ENCODE data around the gene HDDC2.

The HDDC2 gene

GRCh38 chr6:125231574-125232343 lies 70.0 kb downstream of the HDDC2 start:
- H3K27me3 ChIP-seq (ENCODE audit: low read depth, low read length): no peaks in the 10 kb centered on the region
- no peaks in the 10 kb centered on the region for H3K36me3 ChIP-seq (ENCODE audit: control insufficient read depth in 1 of 2, insufficient read depth in 2 of 2, low read length in 2 of 2)
- no peak overlapping the region for H3K4me3 ChIP-seq (ENCODE audit: low read depth in 1 of 2, low read length in 2 of 2)
- H3K27ac ChIP-seq (ENCODE audit: low read length): no peak overlapping the region
- H3K9me3 ChIP-seq (ENCODE audit: control insufficient read depth in 1 of 2, low read length in 2 of 2): no peaks in the 10 kb centered on the region
- H3K4me1 ChIP-seq (ENCODE audit: control insufficient read depth in 1 of 2, insufficient read depth in 2 of 2, low read length in 2 of 2): no peaks in the 10 kb centered on the region

- no peak overlapping the region for H3K4me3 ChIP-seq (ENCODE audit: low read depth in 1 of 2, low read length in 2 of 2)
- H3K27ac ChIP-seq (ENCODE audit: low read length): no peak overlapping the region
- no peaks in the 10 kb centered on the region for H3K9me3 ChIP-seq (ENCODE audit: control insufficient read depth in 1 of 2, low read length in 2 of 2)
- H3K27me3 ChIP-seq (ENCODE audit: low read depth, low read length): no peaks in the 10 kb centered on the region
- no peaks in the 10 kb centered on the region for H3K4me1 ChIP-seq (ENCODE audit: control insufficient read depth in 1 of 2, insufficient read depth in 2 of 2, low read length in 2 of 2)
- no peaks in the 10 kb centered on the region for H3K36me3 ChIP-seq (ENCODE audit: control insufficient read depth in 1 of 2, insufficient read depth in 2 of 2, low read length in 2 of 2)
Measured at GRCh38 chr6:125231133-125231532, 70.6 kb downstream of the HDDC2 start.

- no peak overlapping the region for H3K27ac ChIP-seq (ENCODE audit: low read length)
- no peak overlapping the region for H3K4me3 ChIP-seq (ENCODE audit: low read depth in 1 of 2, low read length in 2 of 2)
- no peaks in the 10 kb centered on the region for H3K27me3 ChIP-seq (ENCODE audit: low read depth, low read length)
- H3K36me3 ChIP-seq (ENCODE audit: control insufficient read depth in 1 of 2, insufficient read depth in 2 of 2, low read length in 2 of 2): no peaks in the 10 kb centered on the region
- no peaks in the 10 kb centered on the region for H3K9me3 ChIP-seq (ENCODE audit: control insufficient read depth in 1 of 2, low read length in 2 of 2)
- no peaks in the 10 kb centered on the region for H3K4me1 ChIP-seq (ENCODE audit: control insufficient read depth in 1 of 2, insufficient read depth in 2 of 2, low read length in 2 of 2)
Measured at GRCh38 chr6:125230674-125231073, 71.1 kb downstream of the HDDC2 start.

GRCh38 chr6:125228981-125229479 lies 72.7 kb downstream of the HDDC2 start:
- Histone ChIP-seq H3K4me1 (ENCODE audit: control insufficient read depth in 1 of 2, insufficient read depth in 2 of 2, low read length in 2 of 2) (peaks cover 0 to 4% of the 10 kb centered on the region in 2 donors), H3K27me3 (ENCODE audit: low read depth, low read length) (no peaks in the 10 kb centered on the region), H3K36me3 (ENCODE audit: control insufficient read depth in 1 of 2, insufficient read depth in 2 of 2, low read length in 2 of 2) (no peaks in the 10 kb centered on the region), H3K4me3 (ENCODE audit: low read depth in 1 of 2, low read length in 2 of 2) (peak overlapping the region; percentile 27 to 41), H3K27ac (ENCODE audit: low read length) (no peak overlapping the region), H3K9me3 (ENCODE audit: control insufficient read depth in 1 of 2, low read length in 2 of 2) (no peaks in the 10 kb centered on the region)

- H3K27ac ChIP-seq (ENCODE audit: low read length): no peak overlapping the region
- H3K27me3 ChIP-seq (ENCODE audit: low read depth, low read length): no peaks in the 10 kb centered on the region
- H3K9me3 ChIP-seq (ENCODE audit: control insufficient read depth in 1 of 2, low read length in 2 of 2): no peaks in the 10 kb centered on the region
- H3K36me3 ChIP-seq (ENCODE audit: control insufficient read depth in 1 of 2, insufficient read depth in 2 of 2, low read length in 2 of 2): no peaks in the 10 kb centered on the region
- no peak overlapping the region for H3K4me3 ChIP-seq (ENCODE audit: low read depth in 1 of 2, low read length in 2 of 2)
- H3K4me1 ChIP-seq (ENCODE audit: control insufficient read depth in 1 of 2, insufficient read depth in 2 of 2, low read length in 2 of 2): peaks cover 0 to 4% of the 10 kb centered on the region in 2 donors
Measured at GRCh38 chr6:125227244-125227643, 74.5 kb downstream of the HDDC2 start.
